Parathyroid adenoma (tissue), 2 donors: ENCODE measurements around the gene KRTAP9-4.

ENCODE experiments used
- H2AFZ ChIP-seq: fragments of 300-600 bp; sonication (generic); one replicate; pipeline ENCODE4 v1.7.0; 2017; ENCODE audit warnings: antibody characterized with exemption, mild to moderate bottlenecking
- H3K27ac ChIP-seq: fragments of 300-600 bp; sonication (generic); one replicate; pipeline ENCODE4 v1.7.0; 2017
- H3K27me3 ChIP-seq: fragments of 300-600 bp; sonication (generic); one replicate; pipeline ENCODE4 v1.7.0; 2017; ENCODE audit warnings: low read length; ENCODE audit not compliant: control insufficient read depth, insufficient read depth
- H3K36me3 ChIP-seq: fragments of 300-600 bp; sonication (generic); one replicate; pipeline ENCODE4 v1.7.0; 2017; ENCODE audit warnings: low read length; ENCODE audit not compliant: control insufficient read depth, insufficient read depth
- H3K4me1 ChIP-seq: fragments of 300-600 bp; sonication (generic); one replicate; pipeline ENCODE4 v1.7.0; 2017; ENCODE audit warnings: control low read depth
- H3K4me2 ChIP-seq: fragments of 300-600 bp; sonication (generic); one replicate; pipeline ENCODE4 v1.7.0; 2017; ENCODE audit warnings: low read length
- H3K4me3 ChIP-seq: fragments of 300-600 bp; sonication (generic); one replicate; pipeline ENCODE4 v1.7.0; 2017; ENCODE audit warnings: low read depth, low read length
- H3K79me2 ChIP-seq: fragments of 300-600 bp; sonication (generic); one replicate; pipeline ENCODE4 v1.7.0; 2017; ENCODE audit warnings: control low read depth
- H3K9ac ChIP-seq: fragments of 300-600 bp; sonication (generic); one replicate; pipeline ENCODE4 v1.7.0; 2017; ENCODE audit warnings: mild to moderate bottlenecking
- H3K9me3 ChIP-seq: fragments of 300-600 bp; sonication (generic); one replicate; pipeline ENCODE4 v1.7.0; 2017; ENCODE audit warnings: low read length; ENCODE audit not compliant: control insufficient read depth
- CTCF ChIP-seq: fragments of 300-600 bp; sonication (generic); IDR thresholded peaks from one replicate; pipeline ENCODE4 v1.7.0; 2017; ENCODE audit warnings: antibody characterized with exemption, mild to moderate bottlenecking
- donor health status: primary hyperparathyroidism.

Gene KRTAP9-4

GRCh38 chr17:41287050-41287449 lies 37.6 kb downstream of the KRTAP9-4 start:
- TF ChIP-seq CTCF: no peak
- Histone ChIP-seq H3K36me3 (no peaks in the 10 kb centered on the region), H2AFZ (no peak overlapping the region), H3K9me3 (no peaks in the 10 kb centered on the region), H3K4me2 (no peak overlapping the region), H3K4me3 (no peak overlapping the region), H3K27ac (no peak overlapping the region), H3K4me1 (no peaks in the 10 kb centered on the region), H3K79me2 (no peaks in the 10 kb centered on the region), H3K9ac (no peak overlapping the region), H3K27me3 (no peaks in the 10 kb centered on the region)

DNA sequence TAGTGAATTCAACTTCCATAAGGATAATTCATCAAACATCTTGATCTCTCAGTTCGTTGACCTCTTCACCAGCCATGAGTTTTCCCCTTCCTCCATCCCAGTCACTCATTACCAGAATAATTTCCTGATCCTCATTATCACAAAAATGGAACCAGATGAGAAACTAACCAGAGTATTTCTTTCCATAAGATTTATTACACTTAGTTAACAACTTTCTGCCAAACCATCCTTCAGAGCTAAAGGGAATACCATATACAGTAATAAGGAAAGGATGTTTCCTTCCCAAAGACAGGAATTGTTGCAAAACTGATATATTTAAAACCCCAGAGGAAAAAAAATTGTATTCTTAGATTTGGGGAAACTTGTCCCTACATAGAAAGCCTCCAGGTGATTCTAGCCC lies 44.5 kb downstream of the KRTAP9-4 start:
- H3K27me3 ChIP-seq: no peaks in the 10 kb centered on the region
- H3K4me1 ChIP-seq: no peaks in the 10 kb centered on the region
- no peak overlapping the region for H2AFZ ChIP-seq
- H3K4me3 ChIP-seq: no peak overlapping the region
- no peaks in the 10 kb centered on the region for H3K79me2 ChIP-seq
- H3K4me2 ChIP-seq: no peak overlapping the region
- H3K9me3 ChIP-seq: no peaks in the 10 kb centered on the region
- no peak overlapping the region for H3K27ac ChIP-seq
- H3K9ac ChIP-seq: no peak overlapping the region
- no peaks in the 10 kb centered on the region for H3K36me3 ChIP-seq
- TF ChIP-seq CTCF: no peak

DNA sequence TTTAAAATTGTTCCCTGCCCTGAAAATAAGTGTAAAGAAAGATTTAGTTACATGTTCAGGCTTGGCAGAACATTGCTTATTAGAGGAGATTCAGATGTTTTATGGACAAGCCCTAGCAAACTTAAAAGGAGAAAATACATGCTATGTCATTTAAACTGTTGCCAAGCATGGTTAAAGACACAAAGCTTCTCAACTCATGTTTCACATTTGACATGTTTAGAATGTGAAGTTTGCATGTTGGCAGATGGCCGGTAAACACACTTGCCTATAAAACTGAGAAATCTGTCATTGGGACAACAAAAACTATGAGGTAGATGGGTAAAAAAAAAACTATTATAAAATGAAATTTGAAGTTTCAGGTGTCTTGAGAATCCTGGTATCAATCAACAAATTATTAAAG lies 47.4 kb downstream of the KRTAP9-4 start:
- Histone ChIP-seq H3K27me3 (no peaks in the 10 kb centered on the region), H3K4me1 (no peaks in the 10 kb centered on the region), H3K9ac (no peak overlapping the region), H3K27ac (no peak overlapping the region), H3K9me3 (no peaks in the 10 kb centered on the region), H3K79me2 (no peaks in the 10 kb centered on the region), H3K4me3 (no peak overlapping the region), H3K36me3 (no peaks in the 10 kb centered on the region), H2AFZ (no peak overlapping the region), H3K4me2 (no peak overlapping the region)
- TF ChIP-seq CTCF: no peak

DNA sequence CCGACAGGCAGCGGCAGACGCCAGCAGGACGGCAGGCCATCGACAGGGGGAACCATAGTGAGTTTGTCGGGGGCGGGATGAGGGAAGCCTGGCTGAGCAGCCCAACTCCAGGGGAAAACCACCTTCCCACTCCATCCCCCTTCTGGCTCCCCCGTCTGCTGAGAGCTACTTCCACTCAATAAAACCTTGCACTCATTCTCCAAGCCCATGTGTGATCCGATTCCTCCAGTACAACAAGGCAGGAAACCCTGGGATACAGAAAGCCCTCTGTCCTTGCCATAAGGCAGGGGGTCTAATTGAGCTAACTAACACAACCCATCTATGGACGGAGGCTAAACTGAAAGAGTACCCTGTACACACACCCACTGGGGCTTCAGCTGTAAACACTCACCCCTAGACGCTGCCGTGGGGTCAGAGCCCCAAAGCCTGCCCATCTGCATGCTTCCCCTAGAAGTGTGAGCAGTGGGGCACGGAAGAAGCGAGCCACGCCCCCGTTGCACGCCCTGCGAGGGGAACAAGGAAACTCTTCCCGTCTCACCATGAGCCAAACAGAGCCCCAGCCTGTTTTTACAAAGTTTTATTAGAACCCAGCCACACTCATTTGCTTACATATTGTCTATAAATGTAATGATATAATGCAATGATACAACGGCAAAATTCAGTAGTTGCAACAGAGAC lies 49.1 kb downstream of the KRTAP9-4 start:
- no peaks in the 10 kb centered on the region for H3K27me3 ChIP-seq
- no peak overlapping the region for H3K4me2 ChIP-seq
- no peak overlapping the region for H3K9ac ChIP-seq
- no peak overlapping the region for H3K4me3 ChIP-seq
- no peak overlapping the region for H3K27ac ChIP-seq
- H3K9me3 ChIP-seq: no peaks in the 10 kb centered on the region
- TF ChIP-seq CTCF: no peak
- no peaks in the 10 kb centered on the region for H3K36me3 ChIP-seq
- no peak overlapping the region for H2AFZ ChIP-seq
- H3K79me2 ChIP-seq: no peaks in the 10 kb centered on the region
- no peaks in the 10 kb centered on the region for H3K4me1 ChIP-seq
